ENCODE results near the gene ARHGAP21.
"Not testable (repeated sequence)": the region's sequence is repeated elsewhere in the genome, so short reads cannot be mapped to it uniquely, and the experiment has no call there.

ARHGAP21 gene

GRCh38 chr10:24683554-24683953, 40.1 kb downstream of the ARHGAP21 start:
- DNase-seq (ENCODE audit: low spot score): no peak

- DNase-seq (ENCODE audit: low spot score): no peak
Observed at GRCh38 chr10:24681572-24682088, 42.1 kb downstream of the ARHGAP21 start.

- DNase-seq (ENCODE audit: low spot score): no peak
Observed at GRCh38 chr10:24680647-24681524, 42.8 kb downstream of the ARHGAP21 start.

- DNase-seq (ENCODE audit: low spot score): no peak
Observed at GRCh38 chr10:24678757-24679156, 44.9 kb downstream of the ARHGAP21 start.

- no peak for DNase-seq (ENCODE audit: low spot score)
Observed at GRCh38 chr10:24674892-24675632, 48.6 kb downstream of the ARHGAP21 start.

- no peak for DNase-seq (ENCODE audit: low spot score)
Observed at GRCh38 chr10:24670964-24671670, 52.6 kb downstream of the ARHGAP21 start.

GRCh38 chr10:24669285-24669852, 54.3 kb downstream of the ARHGAP21 start:
- DNase-seq (ENCODE audit: low spot score): no peak

GRCh38 chr10:24668247-24668646, 55.4 kb downstream of the ARHGAP21 start:
- DNase-seq (ENCODE audit: low spot score): no peak

GRCh38 chr10:24664991-24665390, 58.7 kb downstream of the ARHGAP21 start:
- no peak for DNase-seq (ENCODE audit: low spot score)

- no peak for DNase-seq (ENCODE audit: low spot score)
Observed at GRCh38 chr10:24661376-24661775, 62.3 kb downstream of the ARHGAP21 start.

GRCh38 chr10:24658319-24658718, 65.4 kb downstream of the ARHGAP21 start:
- DNase-seq (ENCODE audit: low spot score): not testable (repeated sequence)

GRCh38 chr10:24656326-24656725, 67.4 kb downstream of the ARHGAP21 start:
- DNase-seq (ENCODE audit: low spot score): not testable (repeated sequence)

- DNase-seq (ENCODE audit: low spot score): no peak
Observed at GRCh38 chr10:24652381-24652957, 71.2 kb downstream of the ARHGAP21 start.

- no peak for DNase-seq (ENCODE audit: low spot score)
Observed at GRCh38 chr10:24651923-24652322, 71.8 kb downstream of the ARHGAP21 start.

- DNase-seq (ENCODE audit: low spot score): no peak
Observed at GRCh38 chr10:24650669-24651391, 72.9 kb downstream of the ARHGAP21 start.

GRCh38 chr10:24645784-24646183, 77.9 kb downstream of the ARHGAP21 start:
- DNase-seq (ENCODE audit: low spot score): no peak

- DNase-seq (ENCODE audit: low spot score): no peak
Observed at GRCh38 chr10:24645022-24645421, 78.7 kb downstream of the ARHGAP21 start.

GRCh38 chr10:24643679-24644209, 79.9 kb downstream of the ARHGAP21 start:
- DNase-seq (ENCODE audit: low spot score): no peak

GRCh38 chr10:24642921-24643678, 80.6 kb downstream of the ARHGAP21 start:
- peak; percentile 22 for DNase-seq (ENCODE audit: low spot score)

- DNase-seq (ENCODE audit: low spot score): no peak
Observed at GRCh38 chr10:24639124-24639523, 84.6 kb downstream of the ARHGAP21 start.
